A549 (cell line): Measurements from ENCODE around the gene RNF144A. TPM values are rescaled to one million over a fixed set of nuclear protein-coding genes. Genes with fewer than 3 reads are reported as not detected.

Experiments used
- ATAC-seq, 2 experiments: fragments of 200-7000 bp in 1 of 2; fragments of >200 bp in 1 of 2; cut with Nextera tagmentation in 1 of 2; cut with Tn5 transposase in 1 of 2; 3 replicates each; pipeline versions ENCODE4 v1.8.0 to v1.9.1; 2018 to 2020; ENCODE audit warnings: mild to moderate bottlenecking in 1 of 2, moderate library complexity in 1 of 2
- CTCF ChIA-PET: fragments of 300-600 bp; sonication (Branson Sonifier 250); formaldehyde crosslinking; extraction: SDS; loops from one replicate; lab custom pipeline; 2021; ENCODE audit warnings: antibody characterized with exemption, inconsistent platforms; lab: Yijun Ruan, JAX
- POLR2A ChIA-PET: fragments of 350-600 bp; formaldehyde crosslinking; extraction: SDS; loops from one replicate; lab custom pipeline; 2021; ENCODE audit warnings: antibody characterized with exemption, inconsistent platforms; lab: Yijun Ruan, JAX
- DNase-seq, 2 experiments: peaks; one replicate each; pipeline versions ENCODE4 v3.0.0 to v3.0.0-alpha.2; 2011 to 2016; ENCODE audit warnings: low read depth in 1 of 2, low spot score in 1 of 2
- FAIRE-seq: peaks from 2 replicates; lab custom pipeline; 2011; peaks lifted over from hg19 to GRCh38; lab: Jason Lieb, UNC
- H3K27ac ChIP-seq, 2 experiments: fragments of >200 bp; sonication (Bioruptor Twin); formaldehyde crosslinking; 3 replicates each; pipeline ENCODE4 v1.5.1; 2016 to 2017
- H3K4me1 ChIP-seq: fragments of >200 bp; sonication (Bioruptor Twin); formaldehyde crosslinking; 3 replicates; pipeline ENCODE4 v1.6.1; 2016
- H3K4me2 ChIP-seq: fragments of >200 bp; sonication (Bioruptor Twin); formaldehyde crosslinking; 3 replicates; pipeline ENCODE4 v1.6.1; 2016
- H3K4me3 ChIP-seq: fragments of >200 bp; sonication (Bioruptor Twin); formaldehyde crosslinking; 3 replicates; pipeline ENCODE4 v1.5.1; 2016
- H3K9me3 ChIP-seq: fragments of >200 bp; sonication (Bioruptor Twin); formaldehyde crosslinking; 3 replicates; pipeline ENCODE4 v1.6.1; 2016
- CBX8 ChIP-seq: fragments of 200-600 bp; sonication (generic); IDR thresholded peaks from 2 replicates; pipeline ENCODE4 v1.6.1; 2016
- CHD4 ChIP-seq: fragments of 200-600 bp; sonication (generic); IDR thresholded peaks from 2 replicates; pipeline ENCODE4 v1.6.1; 2016; ENCODE audit warnings: antibody characterized with exemption, mild to moderate bottlenecking, borderline replicate concordance
- EHF ChIP-seq: fragments of 250-450 bp; sonication (Bioruptor Pico); IDR thresholded peaks from 2 replicates; pipeline ENCODE4 v1.5.0; 2020; ENCODE audit warnings: mild to moderate bottlenecking
- EP300 ChIP-seq, 2 experiments: fragments of >200 bp; sonication (Bioruptor Twin); formaldehyde crosslinking; IDR thresholded peaks; 2 replicates in 1 of 2; 3 replicates in 1 of 2; pipeline ENCODE4 v1.6.1; 2016 to 2017
- ESRRA ChIP-seq: fragments of 150-350 bp; IDR thresholded peaks from 2 replicates; pipeline ENCODE4 v1.6.1; 2014; ENCODE audit warnings: mild to moderate bottlenecking, low read length, borderline replicate concordance
- FOSB ChIP-seq: fragments of 250-450 bp; sonication (Bioruptor Pico); IDR thresholded peaks from 2 replicates; pipeline ENCODE4 v1.5.0; 2020; ENCODE audit warnings: mild to moderate bottlenecking, moderate library complexity
- FOSL2 ChIP-seq, 2 experiments: fragments of 450-650 bp in 1 of 2; fragments of >200 bp in 1 of 2; sonication (Bioruptor Twin) in 1 of 2; formaldehyde crosslinking; IDR thresholded peaks; 2 replicates each; pipeline versions ENCODE4 v1.5.0 to v1.6.1; 2016 to 2020; ENCODE audit warnings: mild to moderate bottlenecking in 1 of 2, moderate library complexity in 1 of 2
- FOXS1 ChIP-seq: fragments of 250-450 bp; sonication (Bioruptor Pico); IDR thresholded peaks from 2 replicates; pipeline ENCODE4 v1.5.0; 2020; ENCODE audit warnings: mild to moderate bottlenecking, moderate library complexity
- JUN ChIP-seq, 2 experiments: fragments of >200 bp; sonication (Bioruptor Twin); formaldehyde crosslinking; IDR thresholded peaks; 2 replicates in 1 of 2; 3 replicates in 1 of 2; pipeline ENCODE4 v1.6.1; 2016 to 2017
- MAFK ChIP-seq: fragments of 450-650 bp; IDR thresholded peaks from 2 replicates; pipeline ENCODE4 v1.6.1; 2014; ENCODE audit not compliant: partially characterized antibody
- NFE2L2 ChIP-seq: fragments of 150-350 bp; conservative IDR thresholded peaks from 2 replicates; pipeline ENCODE4 v1.6.1; 2014; ENCODE audit warnings: low read length
- NPAS2 ChIP-seq: fragments of 250-450 bp; sonication (Bioruptor Pico); IDR thresholded peaks from 2 replicates; pipeline ENCODE4 v1.8.0; 2022; ENCODE audit warnings: mild to moderate bottlenecking, moderate library complexity, borderline replicate concordance
- NR3C1 ChIP-seq: fragments of >200 bp; sonication (Bioruptor Twin); formaldehyde crosslinking; IDR thresholded peaks from 3 replicates; pipeline ENCODE4 v1.6.1; 2017
- POLR2AphosphoS2 ChIP-seq: conservative IDR thresholded peaks from 2 replicates; pipeline ENCODE4 v1.6.1; 2012; ENCODE audit warnings: low read length, improper control_type of control experiment, inconsistent platforms
- RAD21 ChIP-seq, 2 experiments: fragments of >200 bp in 1 of 2; sonication (Bioruptor Twin) in 1 of 2; formaldehyde crosslinking in 1 of 2; IDR thresholded peaks in 1 of 2; conservative IDR thresholded peaks in 1 of 2; 2 replicates in 1 of 2; 3 replicates in 1 of 2; pipeline ENCODE4 v1.6.1; 2012 to 2018; ENCODE audit warnings: inconsistent platforms in 1 of 2
- RCOR1 ChIP-seq: fragments of 150-350 bp; IDR thresholded peaks from 2 replicates; pipeline ENCODE4 v1.6.1; 2014; ENCODE audit warnings: antibody characterized with exemption, low read length, low read depth
- RFX5 ChIP-seq: fragments of 450-650 bp; IDR thresholded peaks from 2 replicates; pipeline ENCODE4 v1.7.1; 2014; ENCODE audit warnings: antibody characterized with exemption, mild to moderate bottlenecking, moderate library complexity
- RNF2 ChIP-seq: fragments of 200-600 bp; sonication (generic); IDR thresholded peaks from 2 replicates; pipeline ENCODE4 v1.6.1; 2016; ENCODE audit warnings: low read depth, mild to moderate bottlenecking, antibody characterized with exemption, moderate library complexity, borderline replicate concordance
- SMC3 ChIP-seq: fragments of >200 bp; sonication (Bioruptor Twin); formaldehyde crosslinking; IDR thresholded peaks from 3 replicates; pipeline ENCODE4 v1.6.1; 2018; ENCODE audit warnings: inconsistent platforms
- TP53 ChIP-seq: fragments of 250-450 bp; sonication (Bioruptor Pico); IDR thresholded peaks from 2 replicates; pipeline ENCODE4 v1.5.0; 2021; ENCODE audit warnings: mild to moderate bottlenecking, moderate library complexity
- ZNF302 ChIP-seq: fragments of 250-450 bp; sonication (Bioruptor Pico); IDR thresholded peaks from 2 replicates; pipeline ENCODE4 v1.9.0; 2021; ENCODE audit warnings: inconsistent platforms, mild to moderate bottlenecking, moderate library complexity
- ZSCAN20 ChIP-seq: fragments of 250-450 bp; sonication (Bioruptor Pico); IDR thresholded peaks from 2 replicates; pipeline ENCODE4 v1.8.0; 2022; ENCODE audit warnings: mild to moderate bottlenecking, moderate library complexity
- WGBS: methylation state at CpG from one replicate; pipeline ENCODE4 v1.1.6; 2017; ENCODE audit errors: missing lambda C conversion rate; 5-methylcytosine and 5-hydroxymethylcytosine counted together
- polyA plus RNA-seq, 4 experiments: library from polyadenylated mRNA; depleted of rRNA in 3 of 4; stranded (reverse); fragments of >200 nt; fragmentation: RNase III in 1 of 4; extraction: RNeasy Plus Mini Kit Qiagen cat#74134 plus additional on column Dnase treatment in 1 of 4; gene quantifications; 2 replicates in 3 of 4; 3 replicates in 1 of 4; pipeline ENCODE4 v1.2.3, GENCODE V29; 2011 to 2017
- TF ChIP-seq, protein P1 (sequence below): fragments of 200-600 bp; sonication (generic); IDR thresholded peaks from 2 replicates; pipeline ENCODE4 v1.6.1; 2016; ENCODE audit warnings: antibody characterized with exemption, mild to moderate bottlenecking, moderate library complexity
- TF ChIP-seq, protein P2 (sequence below): fragments of >200 bp; sonication (Bioruptor Twin); formaldehyde crosslinking; IDR thresholded peaks from 3 replicates; pipeline ENCODE4 v1.5.1; 2016
- TF ChIP-seq, protein P3 (sequence below): fragments of 250-450 bp; sonication (Bioruptor Pico); IDR thresholded peaks from 2 replicates; pipeline ENCODE4 v1.5.0; 2020; ENCODE audit warnings: low read depth, mild to moderate bottlenecking, moderate library complexity
- TF ChIP-seq, protein P4 (sequence below): fragments of 250-450 bp; sonication (Bioruptor Pico); IDR thresholded peaks from 2 replicates; pipeline ENCODE4 v1.5.0; 2021; ENCODE audit warnings: mild to moderate bottlenecking, moderate library complexity, borderline replicate concordance
- TF ChIP-seq, protein P5 (sequence below): IDR thresholded peaks from 2 replicates; pipeline ENCODE4 v1.6.1; 2012

Gene RNF144A
- polyA plus RNA-seq, 2 of the 4 experiments (the other 2 are of a cell fraction) = 4.4 to 9.6 TPM

DNA sequence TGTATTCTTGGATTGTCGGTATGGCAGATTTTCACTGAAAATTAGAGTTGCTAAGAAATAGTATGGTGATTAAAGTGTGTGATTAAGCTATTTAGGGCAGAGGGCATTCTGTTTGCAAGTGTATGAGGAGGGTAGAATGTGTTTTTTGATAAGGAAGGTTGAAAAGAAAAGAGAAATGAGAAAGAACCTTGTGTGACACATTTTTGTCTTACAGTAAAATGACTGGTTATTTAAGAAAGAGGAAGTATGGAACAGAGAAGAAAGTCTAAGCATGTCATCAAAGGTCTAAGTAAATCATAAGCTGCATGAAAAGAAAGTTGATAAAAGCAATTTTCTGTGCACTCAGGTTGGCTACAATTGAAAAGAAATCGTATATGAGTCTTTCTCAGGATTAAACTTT, 44.8 kb upstream of the RNF144A start:
- H3K4me3 ChIP-seq = no peak overlapping the region
- ATAC-seq = no peak
- no peak for FAIRE-seq
- no peak overlapping the region for H3K27ac ChIP-seq
- H3K4me1 ChIP-seq = no peaks in the 10 kb centered on the region
- no peak for DNase-seq
- WGBS = 38% methylated on average over 2 of the region's 2 CpGs
- TF ChIP-seq ESRRA (no peak), ZNF302 (no peak), TP53 (CRISPR knock-in tag) (no peak), NR3C1 (no peak), FOSB (no peak), RFX5 (no peak), MAFK (no peak), CHD4 (no peak), RAD21 (conservative IDR thresholded peaks at IDR 0.05 in 1 of 2, IDR thresholded peaks at IDR 0.05 in 1 of 2) (no peak)
- TF ChIP-seq, all 56 proteins: peak for 0
- H3K9me3 ChIP-seq = peaks cover 8% of the 10 kb centered on the region; the same call in 2 of the 3 replicates
- POLR2A ChIA-PET = no interaction called here
- CTCF ChIA-PET = no interaction called here
- H3K4me2 ChIP-seq = no peak overlapping the region

DNA sequence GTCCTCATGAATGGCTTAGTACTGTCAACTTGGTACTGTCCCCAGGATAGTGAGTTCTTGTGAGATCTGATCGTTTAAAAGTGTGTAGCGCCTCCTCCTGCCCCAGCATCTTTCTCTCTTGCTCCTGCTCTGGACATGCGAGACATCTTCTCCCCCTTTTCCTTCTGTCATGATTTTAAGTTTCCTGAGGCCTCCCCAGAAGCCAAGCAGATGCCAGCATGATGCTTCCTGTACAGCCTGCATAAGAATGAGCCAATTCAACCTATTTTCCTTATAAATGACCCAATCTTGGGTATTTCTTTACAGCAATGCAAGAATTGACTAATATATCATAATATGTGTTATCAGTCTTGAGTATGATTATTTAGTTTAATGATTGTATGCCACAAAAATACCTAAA, 43.2 kb upstream of the RNF144A start:
- ChIA-PET POLR2A (no interaction called here), CTCF (no interaction called here)
- no peak overlapping the region for H3K4me2 ChIP-seq
- H3K27ac ChIP-seq = no peak overlapping the region
- ATAC-seq (no peak), FAIRE-seq (no peak), DNase-seq (no peak)
- H3K4me3 ChIP-seq = no peak overlapping the region
- WGBS = 1% methylated on average over 3 of the region's 3 CpGs
- TF ChIP-seq EHF (CRISPR knock-in tag) (no peak), CBX8 (no peak), EP300 (IDR thresholded peaks at IDR 0.05) (no peak), RCOR1 (no peak), SMC3 (no peak), ZNF302 (no peak), NFE2L2 (no peak), RNF2 (no peak), ZSCAN20 (no peak), JUN (IDR thresholded peaks at IDR 0.05) (no peak), POLR2AphosphoS2 (no peak), RAD21 (conservative IDR thresholded peaks at IDR 0.05 in 1 of 2, IDR thresholded peaks at IDR 0.05 in 1 of 2) (no peak), FOSL2 (IDR thresholded peaks at IDR 0.05) (no peak), FOSL2 (CRISPR knock-in tag; IDR thresholded peaks at IDR 0.05) (no peak), NPAS2 (CRISPR knock-in tag) (no peak), FOXS1 (CRISPR knock-in tag) (no peak)
- TF ChIP-seq, protein P1, sequence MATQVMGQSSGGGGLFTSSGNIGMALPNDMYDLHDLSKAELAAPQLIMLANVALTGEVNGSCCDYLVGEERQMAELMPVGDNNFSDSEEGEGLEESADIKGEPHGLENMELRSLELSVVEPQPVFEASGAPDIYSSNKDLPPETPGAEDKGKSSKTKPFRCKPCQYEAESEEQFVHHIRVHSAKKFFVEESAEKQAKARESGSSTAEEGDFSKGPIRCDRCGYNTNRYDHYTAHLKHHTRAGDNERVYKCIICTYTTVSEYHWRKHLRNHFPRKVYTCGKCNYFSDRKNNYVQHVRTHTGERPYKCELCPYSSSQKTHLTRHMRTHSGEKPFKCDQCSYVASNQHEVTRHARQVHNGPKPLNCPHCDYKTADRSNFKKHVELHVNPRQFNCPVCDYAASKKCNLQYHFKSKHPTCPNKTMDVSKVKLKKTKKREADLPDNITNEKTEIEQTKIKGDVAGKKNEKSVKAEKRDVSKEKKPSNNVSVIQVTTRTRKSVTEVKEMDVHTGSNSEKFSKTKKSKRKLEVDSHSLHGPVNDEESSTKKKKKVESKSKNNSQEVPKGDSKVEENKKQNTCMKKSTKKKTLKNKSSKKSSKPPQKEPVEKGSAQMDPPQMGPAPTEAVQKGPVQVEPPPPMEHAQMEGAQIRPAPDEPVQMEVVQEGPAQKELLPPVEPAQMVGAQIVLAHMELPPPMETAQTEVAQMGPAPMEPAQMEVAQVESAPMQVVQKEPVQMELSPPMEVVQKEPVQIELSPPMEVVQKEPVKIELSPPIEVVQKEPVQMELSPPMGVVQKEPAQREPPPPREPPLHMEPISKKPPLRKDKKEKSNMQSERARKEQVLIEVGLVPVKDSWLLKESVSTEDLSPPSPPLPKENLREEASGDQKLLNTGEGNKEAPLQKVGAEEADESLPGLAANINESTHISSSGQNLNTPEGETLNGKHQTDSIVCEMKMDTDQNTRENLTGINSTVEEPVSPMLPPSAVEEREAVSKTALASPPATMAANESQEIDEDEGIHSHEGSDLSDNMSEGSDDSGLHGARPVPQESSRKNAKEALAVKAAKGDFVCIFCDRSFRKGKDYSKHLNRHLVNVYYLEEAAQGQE = no peak
- TF ChIP-seq, protein P2, sequence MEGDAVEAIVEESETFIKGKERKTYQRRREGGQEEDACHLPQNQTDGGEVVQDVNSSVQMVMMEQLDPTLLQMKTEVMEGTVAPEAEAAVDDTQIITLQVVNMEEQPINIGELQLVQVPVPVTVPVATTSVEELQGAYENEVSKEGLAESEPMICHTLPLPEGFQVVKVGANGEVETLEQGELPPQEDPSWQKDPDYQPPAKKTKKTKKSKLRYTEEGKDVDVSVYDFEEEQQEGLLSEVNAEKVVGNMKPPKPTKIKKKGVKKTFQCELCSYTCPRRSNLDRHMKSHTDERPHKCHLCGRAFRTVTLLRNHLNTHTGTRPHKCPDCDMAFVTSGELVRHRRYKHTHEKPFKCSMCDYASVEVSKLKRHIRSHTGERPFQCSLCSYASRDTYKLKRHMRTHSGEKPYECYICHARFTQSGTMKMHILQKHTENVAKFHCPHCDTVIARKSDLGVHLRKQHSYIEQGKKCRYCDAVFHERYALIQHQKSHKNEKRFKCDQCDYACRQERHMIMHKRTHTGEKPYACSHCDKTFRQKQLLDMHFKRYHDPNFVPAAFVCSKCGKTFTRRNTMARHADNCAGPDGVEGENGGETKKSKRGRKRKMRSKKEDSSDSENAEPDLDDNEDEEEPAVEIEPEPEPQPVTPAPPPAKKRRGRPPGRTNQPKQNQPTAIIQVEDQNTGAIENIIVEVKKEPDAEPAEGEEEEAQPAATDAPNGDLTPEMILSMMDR = no peak
- TF ChIP-seq, protein P3, sequence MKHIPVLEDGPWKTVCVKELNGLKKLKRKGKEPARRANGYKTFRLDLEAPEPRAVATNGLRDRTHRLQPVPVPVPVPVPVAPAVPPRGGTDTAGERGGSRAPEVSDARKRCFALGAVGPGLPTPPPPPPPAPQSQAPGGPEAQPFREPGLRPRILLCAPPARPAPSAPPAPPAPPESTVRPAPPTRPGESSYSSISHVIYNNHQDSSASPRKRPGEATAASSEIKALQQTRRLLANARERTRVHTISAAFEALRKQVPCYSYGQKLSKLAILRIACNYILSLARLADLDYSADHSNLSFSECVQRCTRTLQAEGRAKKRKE (CRISPR knock-in tag) = no peak
- TF ChIP-seq, protein P4, sequence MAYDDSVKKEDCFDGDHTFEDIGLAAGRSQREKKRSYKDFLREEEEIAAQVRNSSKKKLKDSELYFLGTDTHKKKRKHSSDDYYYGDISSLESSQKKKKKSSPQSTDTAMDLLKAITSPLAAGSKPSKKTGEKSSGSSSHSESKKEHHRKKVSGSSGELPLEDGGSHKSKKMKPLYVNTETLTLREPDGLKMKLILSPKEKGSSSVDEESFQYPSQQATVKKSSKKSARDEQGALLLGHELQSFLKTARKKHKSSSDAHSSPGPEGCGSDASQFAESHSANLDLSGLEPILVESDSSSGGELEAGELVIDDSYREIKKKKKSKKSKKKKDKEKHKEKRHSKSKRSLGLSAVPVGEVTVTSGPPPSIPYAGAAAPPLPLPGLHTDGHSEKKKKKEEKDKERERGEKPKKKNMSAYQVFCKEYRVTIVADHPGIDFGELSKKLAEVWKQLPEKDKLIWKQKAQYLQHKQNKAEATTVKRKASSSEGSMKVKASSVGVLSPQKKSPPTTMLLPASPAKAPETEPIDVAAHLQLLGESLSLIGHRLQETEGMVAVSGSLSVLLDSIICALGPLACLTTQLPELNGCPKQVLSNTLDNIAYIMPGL (CRISPR knock-in tag) = no peak
- TF ChIP-seq, protein P5, sequence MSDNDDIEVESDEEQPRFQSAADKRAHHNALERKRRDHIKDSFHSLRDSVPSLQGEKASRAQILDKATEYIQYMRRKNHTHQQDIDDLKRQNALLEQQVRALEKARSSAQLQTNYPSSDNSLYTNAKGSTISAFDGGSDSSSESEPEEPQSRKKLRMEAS = no peak
- peaks cover 8% of the 10 kb centered on the region; the same call in 2 of the 3 replicates for H3K9me3 ChIP-seq
- H3K4me1 ChIP-seq = peaks cover 4% of the 10 kb centered on the region; the same call in 1 of the 3 replicates
